SW 1271 (cell line): ENCODE results near the gene BTK.
"Not testable (repeated sequence)": the region's sequence is repeated elsewhere in the genome, so short reads cannot be mapped to it uniquely, and the experiment has no call there.

Experiments used
- DNase-seq, 2 experiments: peaks; one replicate each; lab custom pipeline; 2025; lab: John Stamatoyannopoulos, UW

BTK gene

GRCh38 chrX:101337776-101338271 is 48.2 kb downstream of the BTK start:
- no peak for DNase-seq

DNA sequence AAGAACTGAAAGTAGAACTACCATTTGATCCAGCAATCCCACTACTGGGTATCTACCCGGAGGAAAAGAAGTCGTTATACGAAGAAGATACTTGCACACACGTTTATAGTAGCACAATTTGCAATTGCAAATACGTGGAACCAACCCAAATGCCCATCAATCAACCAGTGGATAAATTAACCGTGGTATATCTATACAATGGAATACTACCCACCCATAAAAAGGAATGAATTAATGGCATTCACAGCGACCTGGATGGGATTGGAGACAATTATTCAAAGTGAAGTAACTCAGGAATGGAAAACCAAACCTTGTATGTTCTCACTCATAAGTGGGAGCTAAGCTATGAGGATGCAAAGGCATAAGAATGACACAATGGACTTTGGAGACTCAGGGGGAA is 51.7 kb downstream of the BTK start:
- DNase-seq: not testable (repeated sequence)

DNA sequence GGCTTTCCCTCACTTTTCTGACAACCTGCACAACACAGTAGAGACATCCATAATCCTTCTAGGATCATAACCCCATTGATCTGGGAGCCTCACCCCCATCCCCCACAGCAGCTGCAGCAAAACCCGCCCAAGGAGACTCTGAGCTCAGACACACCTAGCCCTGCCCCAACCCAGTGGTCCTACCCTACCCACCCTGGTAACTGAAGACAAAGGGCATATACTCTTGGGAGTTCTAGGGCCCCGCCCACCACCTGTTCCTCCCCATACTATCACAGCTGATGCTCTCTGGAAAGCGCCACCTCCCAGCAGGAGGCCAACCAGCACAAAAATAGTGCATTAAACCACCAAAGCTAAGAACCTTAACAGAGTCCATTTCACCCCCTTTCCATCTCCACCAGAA is 59.4 kb downstream of the BTK start:
- DNase-seq: not testable (repeated sequence)

GRCh38 chrX:101303790-101304189 is 82.2 kb downstream of the BTK start:
- DNase-seq: no peak
